ENCODE results near the gene SLC30A1. TPM values are rescaled to one million over a fixed set of nuclear protein-coding genes. Genes with fewer than 3 reads are reported as not detected.

SLC30A1 gene
- total and polyA plus RNA-seq, 9 donors, result 7.4 to 23.4 (median 18.9) TPM

- TF ChIP-seq POLR2A (IDR thresholded peaks at IDR 0.05) (no peak), EP300 (IDR thresholded peaks at IDR 0.05) (no peak), CTCF (IDR thresholded peaks at IDR 0.05) (no peak)
These were observed 41.7 kb downstream of the SLC30A1 start for GRCh38 chr1:211537253-211537652.

DNA sequence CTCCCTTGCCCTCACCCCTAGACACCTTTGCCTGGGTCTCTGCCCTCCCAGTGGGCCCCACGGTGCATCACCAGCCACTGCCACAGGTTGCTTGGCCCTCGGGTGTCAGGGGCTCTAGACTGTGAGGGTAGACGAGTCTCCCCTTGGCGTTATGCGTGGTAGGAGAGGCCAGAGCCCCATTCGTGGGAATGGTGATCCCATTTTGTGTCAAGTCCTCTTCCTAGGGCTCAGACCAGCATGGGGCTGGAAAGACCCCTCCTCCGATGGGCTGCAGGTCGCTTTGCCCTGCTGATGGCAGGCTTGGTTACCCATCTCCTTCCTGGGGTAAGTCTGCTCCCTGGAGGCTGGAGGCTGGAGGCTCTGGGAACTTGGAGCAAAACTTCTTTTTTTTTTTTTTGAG lies 42.4 kb downstream of the SLC30A1 start:
- Histone ChIP-seq H3K9me3 (no peaks in the 10 kb centered on the region), H3K27me3 (no peaks in the 10 kb centered on the region), H3K36me3 (no peaks in the 10 kb centered on the region), H3K27ac (no peak overlapping the region), H3K4me3 (no peak overlapping the region), H3K4me1 (ENCODE audit: insufficient read depth) (no peaks in the 10 kb centered on the region)
- TF ChIP-seq CTCF (IDR thresholded peaks at IDR 0.05), result no peak
- TF ChIP-seq POLR2A (IDR thresholded peaks at IDR 0.05), result no peak
- TF ChIP-seq EP300 (IDR thresholded peaks at IDR 0.05), result no peak
- intact Hi-C loops (cut with DNase I), result no loop called here
- 76 to 81% (median 81%) methylated on average over 8 of the region's 8 CpGs for WGBS, 3 donors
- DNase-seq, result no peak

More at GRCh38 chr1:211537253-211537652, 41.7 kb downstream of the SLC30A1 start:
- Histone ChIP-seq H3K4me1 (ENCODE audit: insufficient read depth) (no peaks in the 10 kb centered on the region), H3K36me3 (no peaks in the 10 kb centered on the region), H3K27me3 (no peaks in the 10 kb centered on the region), H3K4me3 (no peak overlapping the region), H3K27ac (no peak overlapping the region), H3K9me3 (no peaks in the 10 kb centered on the region)
- intact Hi-C loops (cut with DNase I), result no loop called here
- DNase-seq, result no peak
- WGBS, 3 donors, result 82 to 89% (median 84%) methylated on average over 4 of the region's 4 CpGs

DNA sequence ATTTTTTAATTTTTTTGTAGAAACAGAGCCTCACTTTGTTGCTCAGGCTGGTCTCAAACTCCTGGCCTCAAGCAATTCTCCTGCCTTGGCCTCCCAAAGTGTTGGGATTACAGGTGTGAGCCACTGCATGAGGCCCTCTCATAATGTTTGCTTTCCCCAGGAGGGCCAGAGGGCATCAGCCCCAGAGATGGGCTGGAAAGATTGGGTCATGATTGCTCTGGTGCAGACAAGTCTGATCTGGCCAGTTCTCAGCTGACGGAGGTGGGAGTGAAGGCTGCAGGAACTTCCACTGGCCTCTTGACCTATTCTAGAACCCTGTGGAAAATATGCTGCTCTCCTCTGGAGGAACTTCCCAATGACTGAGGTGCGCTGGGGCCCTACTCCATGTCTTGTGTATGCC lies 43.6 kb downstream of the SLC30A1 start:
- Histone ChIP-seq H3K4me1 (ENCODE audit: insufficient read depth) (no peaks in the 10 kb centered on the region), H3K27ac (no peak overlapping the region), H3K36me3 (no peaks in the 10 kb centered on the region), H3K4me3 (no peak overlapping the region), H3K9me3 (no peaks in the 10 kb centered on the region), H3K27me3 (no peaks in the 10 kb centered on the region)
- no peak for DNase-seq
- 90 to 92% (median 91%) methylated on average over 2 of the region's 2 CpGs for WGBS, 3 donors
- no peak for TF ChIP-seq EP300 (IDR thresholded peaks at IDR 0.05)
- no peak for TF ChIP-seq POLR2A (IDR thresholded peaks at IDR 0.05)
- no peak for TF ChIP-seq CTCF (IDR thresholded peaks at IDR 0.05)
- intact Hi-C loops (cut with DNase I), result no loop called here

DNA sequence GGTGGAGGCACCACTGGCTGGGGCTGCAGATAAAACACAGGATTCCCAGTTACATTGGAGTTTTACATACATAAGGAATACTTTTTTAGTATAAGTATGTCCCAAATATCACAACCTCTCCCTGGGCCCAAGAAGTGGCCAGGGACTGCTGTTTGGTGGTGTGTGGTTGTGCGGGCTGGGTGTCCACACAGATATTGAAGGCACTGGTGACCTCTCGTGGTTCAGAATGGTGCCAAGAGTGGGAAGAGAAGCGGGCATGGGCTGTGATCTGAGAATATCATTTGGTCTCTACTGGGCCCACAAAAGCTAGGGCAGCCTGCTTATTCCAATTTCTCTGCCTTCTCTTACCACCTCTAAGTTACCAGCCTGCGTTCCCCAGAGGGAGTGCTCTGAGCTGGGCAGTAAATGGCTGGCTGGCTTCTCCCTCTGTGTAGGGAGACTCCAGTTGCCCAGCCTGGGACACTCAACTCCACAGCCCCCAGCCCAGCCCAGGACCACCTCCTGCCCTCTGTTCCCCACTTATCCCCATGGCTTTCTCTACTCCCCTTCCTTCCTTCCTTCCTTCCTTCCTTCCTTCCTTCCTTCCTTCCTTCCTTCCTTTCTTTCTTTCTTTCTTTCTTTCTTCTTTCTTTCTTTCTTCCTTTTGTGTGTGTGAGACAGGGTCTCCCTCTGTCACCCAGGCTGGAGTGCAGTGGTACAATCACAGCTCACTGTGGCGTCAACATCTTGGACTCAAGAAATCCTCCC lies 44.2 kb downstream of the SLC30A1 start:
- no peaks in the 10 kb centered on the region for H3K36me3 ChIP-seq
- no peak for DNase-seq
- H3K4me1 ChIP-seq (ENCODE audit: insufficient read depth), result no peaks in the 10 kb centered on the region
- no peaks in the 10 kb centered on the region for H3K9me3 ChIP-seq
- TF ChIP-seq CTCF (IDR thresholded peaks at IDR 0.05) (no peak), EP300 (IDR thresholded peaks at IDR 0.05) (no peak), POLR2A (IDR thresholded peaks at IDR 0.05) (no peak)
- WGBS, 3 donors, result 70 to 93% (median 88%) methylated on average over 5 of the region's 5 CpGs
- intact Hi-C loops (cut with DNase I), result no loop called here
- no peak overlapping the region for H3K27ac ChIP-seq
- no peaks in the 10 kb centered on the region for H3K27me3 ChIP-seq
- H3K4me3 ChIP-seq, result no peak overlapping the region

All from ovary (tissue), 9 donors.